IPS-18c (cell line): ENCODE data around the gene CPSF4.
"Not testable (repeated sequence)": the region's sequence is repeated elsewhere in the genome, so short reads cannot be mapped to it uniquely, and the experiment has no call there.

ENCODE experiments used
- H3K4me3 ChIP-seq: 2 replicates; pipeline ENCODE4 v1.7.0; 2013; ENCODE audit warnings: low read depth, mild to moderate bottlenecking, low read length, moderate library complexity; ENCODE audit not compliant: insufficient read depth
- H3K9me3 ChIP-seq: one replicate; pipeline ENCODE4 v1.6.1; 2013; ENCODE audit warnings: mild to moderate bottlenecking, low read length, moderate library complexity; ENCODE audit not compliant: control insufficient read depth, insufficient read depth

CPSF4 gene

DNA sequence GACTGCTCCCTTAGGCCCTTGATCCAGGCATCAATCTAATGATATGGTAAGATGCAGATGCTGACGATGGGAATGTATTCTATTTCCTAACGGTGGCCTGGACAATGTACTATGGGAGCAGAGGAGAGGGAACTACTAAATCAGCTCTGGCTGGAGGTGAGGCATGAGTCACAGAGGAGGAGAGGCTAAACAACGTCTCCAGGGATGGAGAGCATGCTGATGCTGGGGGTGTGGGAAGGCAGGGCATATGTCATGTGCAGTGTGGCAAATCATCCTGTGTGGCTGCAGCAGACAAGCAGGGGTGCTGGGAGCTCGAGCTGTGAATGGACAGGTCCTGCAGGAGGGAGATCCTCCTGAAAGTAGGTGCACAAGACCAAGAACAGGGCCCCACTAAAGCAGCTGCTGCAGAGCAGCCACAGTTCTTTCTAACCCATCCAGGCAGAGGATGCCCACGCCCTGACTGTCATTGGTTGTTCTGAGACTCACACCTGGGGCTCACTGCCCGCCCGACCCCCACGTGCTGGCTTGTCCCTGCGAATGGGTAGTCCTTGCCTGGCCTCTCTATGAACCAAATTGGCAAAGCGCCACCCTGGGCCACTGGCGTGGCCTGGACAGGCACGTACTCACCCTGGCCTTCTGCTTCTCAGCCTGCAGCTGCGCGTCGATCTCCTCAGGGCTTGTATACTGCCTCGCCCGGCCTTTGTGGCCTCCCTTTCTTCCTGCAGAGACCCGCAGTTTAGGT lies 34.3 kb upstream of the CPSF4 start:
- Histone ChIP-seq H3K4me3 (no peak overlapping the region), H3K9me3 (no peaks in the 10 kb centered on the region)

GRCh38 chr7:99404977-99405320 lies 33.8 kb upstream of the CPSF4 start:
- Histone ChIP-seq H3K9me3 (no peaks in the 10 kb centered on the region), H3K4me3 (no peak overlapping the region)

DNA sequence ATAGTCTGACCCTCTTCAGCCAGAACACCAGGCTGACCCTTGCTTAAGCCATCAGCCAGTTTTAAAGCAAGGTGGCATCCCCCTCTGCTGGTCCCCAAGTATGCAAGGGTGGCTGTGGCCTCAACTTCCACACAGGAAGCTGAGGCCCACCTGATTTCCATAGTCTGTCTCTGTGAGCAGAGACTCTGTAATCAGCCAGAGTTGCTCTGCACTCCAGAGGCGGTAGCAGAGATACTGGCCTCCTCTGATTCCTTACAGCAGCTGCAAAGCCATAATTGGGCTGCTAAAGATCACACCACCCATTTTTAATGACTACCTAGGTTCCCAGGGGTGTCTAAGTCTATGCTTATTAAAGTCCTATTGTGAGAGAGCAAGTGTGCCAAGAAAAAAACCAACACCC lies 32.2 kb upstream of the CPSF4 start:
- Histone ChIP-seq H3K9me3 (no peaks in the 10 kb centered on the region), H3K4me3 (no peak overlapping the region)

DNA sequence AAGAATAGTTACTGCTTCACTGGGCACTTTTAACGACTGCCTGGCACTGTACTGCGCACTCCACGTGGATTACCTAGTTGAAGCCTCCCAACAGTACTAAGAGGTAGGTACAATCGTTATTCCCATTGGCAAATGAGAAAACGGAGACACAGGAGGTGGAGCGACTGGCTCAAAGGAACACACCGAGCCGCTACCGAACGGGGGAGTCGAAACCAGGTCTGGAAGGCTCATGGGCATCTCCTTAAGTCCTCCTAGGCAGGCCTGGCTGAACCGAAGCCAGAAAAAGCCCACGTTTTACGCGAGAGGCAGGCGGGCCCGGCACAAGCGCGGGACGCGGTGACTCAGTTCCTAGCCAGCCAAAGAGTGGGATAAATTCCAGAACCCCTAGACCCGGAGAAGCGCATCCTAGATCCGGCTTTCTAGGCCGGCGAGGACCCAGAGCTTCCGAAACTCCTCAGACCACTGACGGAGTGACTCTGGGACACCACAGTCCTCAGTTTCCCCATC lies 30.8 kb upstream of the CPSF4 start:
- H3K4me3 ChIP-seq = peak overlapping the region; percentile 98
- H3K9me3 ChIP-seq = no peaks in the 10 kb centered on the region

DNA sequence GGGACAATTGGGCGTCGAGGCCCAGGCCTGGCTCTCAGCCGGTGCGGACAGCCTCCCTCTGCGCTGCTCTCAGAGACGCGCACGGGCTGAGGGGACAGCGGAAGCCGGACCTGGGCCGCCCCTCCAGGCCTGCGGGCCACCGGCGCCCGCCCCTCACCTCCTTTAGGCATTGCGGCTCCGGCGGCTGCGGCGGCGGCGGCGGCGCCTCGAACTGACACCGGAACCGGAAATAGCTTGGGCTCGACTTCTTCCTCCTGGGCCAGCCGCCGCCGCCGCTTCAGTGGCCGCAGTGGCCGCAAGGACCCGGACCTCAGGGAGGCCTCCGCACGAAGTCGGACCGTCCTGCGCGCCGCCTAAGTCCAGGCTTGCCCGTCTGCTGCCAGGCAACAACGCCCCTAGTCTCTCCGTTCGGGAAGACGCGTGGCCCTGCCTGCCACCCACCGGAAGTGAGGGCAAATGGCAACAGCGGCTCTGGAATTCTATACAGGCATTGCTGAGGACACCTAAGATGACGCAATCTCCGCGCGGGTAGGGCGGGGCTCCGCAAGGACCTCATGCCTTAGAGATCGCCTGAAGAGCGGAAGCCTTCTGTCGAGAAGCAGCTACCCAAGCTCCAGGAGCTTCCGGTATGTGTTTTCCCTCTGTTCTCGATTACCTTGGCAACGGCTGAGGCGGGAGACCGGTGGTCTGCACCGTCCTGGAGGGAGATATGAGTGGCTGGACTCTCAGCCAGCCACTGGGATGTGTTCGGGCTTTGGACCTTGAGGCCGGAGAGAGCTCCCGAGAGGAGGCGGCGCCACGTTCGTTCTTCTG lies 30.2 kb upstream of the CPSF4 start, which contains the start of the genes BUD31 and PDAP1:
Gene BUD31 (plus strand): TSS at position 591 of the 813 bp plus-strand sequence. CDS start 2,124 bp downstream, outside the sequence.
Gene PDAP1 (minus strand): TSS at position 219 of the 813 bp plus-strand sequence. CDS start 49 bp downstream, at position 170.
- Histone ChIP-seq H3K9me3 (no peaks in the 10 kb centered on the region), H3K4me3 (peak within 1 kb of the TSS; percentile 98)

DNA sequence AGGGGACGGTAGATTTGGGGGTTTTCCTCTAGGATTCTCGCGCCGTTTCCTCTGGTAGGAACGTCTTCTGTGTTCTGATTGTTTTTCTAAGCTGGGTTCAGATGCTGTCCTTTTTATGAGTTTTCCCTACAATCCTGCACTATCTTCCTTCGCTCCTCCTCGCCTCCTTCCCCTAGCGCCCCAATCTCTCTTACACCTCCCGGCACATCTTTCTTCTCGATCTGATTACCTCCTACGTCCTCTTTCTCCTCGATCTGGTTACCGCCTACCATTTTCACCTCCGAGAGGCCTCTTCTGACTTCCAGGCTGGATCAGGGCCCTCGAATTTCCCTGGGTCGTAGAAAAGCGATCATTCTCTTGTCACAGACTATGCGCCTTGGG lies 29.6 kb upstream of the CPSF4 start:
- peak overlapping the region; percentile 98 for H3K4me3 ChIP-seq
- H3K9me3 ChIP-seq = no peaks in the 10 kb centered on the region

DNA sequence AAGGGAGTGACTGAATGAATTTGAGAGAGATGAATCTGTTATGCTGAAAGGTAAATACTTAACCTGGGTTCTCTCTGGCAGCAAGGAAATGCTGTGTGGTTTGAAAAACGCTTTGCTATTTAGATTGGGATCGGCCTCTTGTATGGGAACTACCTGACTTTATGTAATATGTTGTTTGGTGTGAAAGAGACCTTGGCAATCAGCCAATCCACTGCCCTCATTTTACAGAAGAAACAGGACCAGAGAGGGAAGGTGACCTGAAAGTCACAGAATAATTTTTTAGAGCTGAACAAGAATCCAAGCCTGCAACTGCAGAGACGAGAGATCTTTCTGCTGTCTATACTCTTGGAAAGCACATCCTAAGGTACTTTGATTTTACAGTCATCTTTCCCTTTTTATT lies 28.9 kb upstream of the CPSF4 start:
- no peaks in the 10 kb centered on the region for H3K9me3 ChIP-seq
- H3K4me3 ChIP-seq = peak overlapping the region; percentile 98

DNA sequence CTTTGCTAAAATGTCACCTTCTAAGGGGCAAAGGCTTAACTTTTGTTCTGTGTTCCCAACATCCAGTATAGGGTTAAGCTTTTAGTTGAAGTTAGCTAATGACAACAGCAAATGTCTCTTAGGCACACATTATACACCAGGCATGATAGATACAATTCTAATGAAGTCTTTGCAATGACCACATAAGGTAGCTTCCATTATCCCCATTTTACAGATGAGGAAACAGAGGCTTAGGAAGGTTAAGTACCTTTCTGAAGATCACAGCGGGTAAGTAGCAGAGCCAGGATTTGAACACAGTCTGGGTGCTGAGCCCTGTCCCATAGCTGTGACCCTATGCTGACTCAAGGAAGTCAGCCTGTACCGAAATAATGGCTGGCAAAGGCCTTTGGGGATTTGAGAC lies 28.1 kb upstream of the CPSF4 start:
- H3K9me3 ChIP-seq = no peaks in the 10 kb centered on the region
- no peak overlapping the region for H3K4me3 ChIP-seq

- not testable (repeated sequence) for H3K9me3 ChIP-seq, H3K4me3 ChIP-seq
These were observed 23.1 kb upstream of the CPSF4 start for GRCh38 chr7:99415513-99416127.

- Histone ChIP-seq H3K9me3 (no peaks in the 10 kb centered on the region), H3K4me3 (no peak overlapping the region)
These were observed 20.5 kb upstream of the CPSF4 start for GRCh38 chr7:99418260-99418659.

GRCh38 chr7:99419323-99420021 lies 19.3 kb upstream of the CPSF4 start:
- Histone ChIP-seq H3K4me3 (no peak overlapping the region), H3K9me3 (no peaks in the 10 kb centered on the region)

GRCh38 chr7:99420213-99420612 lies 18.5 kb upstream of the CPSF4 start:
- no peak overlapping the region for H3K4me3 ChIP-seq
- H3K9me3 ChIP-seq = no peaks in the 10 kb centered on the region

- Histone ChIP-seq H3K9me3 (peaks cover 2% of the 10 kb centered on the region), H3K4me3 (no peak overlapping the region)
These were observed 17.8 kb upstream of the CPSF4 start for GRCh38 chr7:99420986-99421385.

DNA sequence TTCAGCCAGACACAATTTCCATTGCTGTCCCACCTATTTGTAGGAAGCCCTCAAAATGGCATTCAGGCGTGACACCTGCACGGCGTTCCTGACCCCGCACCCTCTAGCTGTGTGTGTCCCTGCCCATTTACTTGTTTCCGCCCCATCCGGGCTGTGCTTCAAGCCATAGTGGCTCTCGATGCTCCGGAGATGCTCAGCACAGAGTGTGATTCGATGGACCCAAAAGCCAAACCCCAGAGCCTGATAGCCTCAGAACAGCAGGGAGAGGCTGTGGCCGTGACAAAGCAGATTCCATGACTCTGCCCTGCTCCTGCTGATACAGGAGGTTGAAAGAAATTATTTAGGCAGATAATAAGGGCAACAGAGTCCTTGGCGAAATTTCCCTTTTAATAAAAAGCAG lies 16.6 kb upstream of the CPSF4 start:
- no peak overlapping the region for H3K4me3 ChIP-seq
- peaks cover 2% of the 10 kb centered on the region for H3K9me3 ChIP-seq

- Histone ChIP-seq H3K9me3 (peaks cover 2% of the 10 kb centered on the region), H3K4me3 (no peak overlapping the region)
These were observed 16.1 kb upstream of the CPSF4 start for GRCh38 chr7:99422625-99423024.

- H3K4me3 ChIP-seq = no peak overlapping the region
These were observed 13.6 kb upstream of the CPSF4 start for GRCh38 chr7:99424932-99425730.

More at GRCh38 chr7:99424932-99425730, 13.6 kb upstream of the CPSF4 start:
- H3K9me3 ChIP-seq = peaks cover 2% of the 10 kb centered on the region
